ENCODE results near the gene ADCY4.

Gene ADCY4

DNA sequence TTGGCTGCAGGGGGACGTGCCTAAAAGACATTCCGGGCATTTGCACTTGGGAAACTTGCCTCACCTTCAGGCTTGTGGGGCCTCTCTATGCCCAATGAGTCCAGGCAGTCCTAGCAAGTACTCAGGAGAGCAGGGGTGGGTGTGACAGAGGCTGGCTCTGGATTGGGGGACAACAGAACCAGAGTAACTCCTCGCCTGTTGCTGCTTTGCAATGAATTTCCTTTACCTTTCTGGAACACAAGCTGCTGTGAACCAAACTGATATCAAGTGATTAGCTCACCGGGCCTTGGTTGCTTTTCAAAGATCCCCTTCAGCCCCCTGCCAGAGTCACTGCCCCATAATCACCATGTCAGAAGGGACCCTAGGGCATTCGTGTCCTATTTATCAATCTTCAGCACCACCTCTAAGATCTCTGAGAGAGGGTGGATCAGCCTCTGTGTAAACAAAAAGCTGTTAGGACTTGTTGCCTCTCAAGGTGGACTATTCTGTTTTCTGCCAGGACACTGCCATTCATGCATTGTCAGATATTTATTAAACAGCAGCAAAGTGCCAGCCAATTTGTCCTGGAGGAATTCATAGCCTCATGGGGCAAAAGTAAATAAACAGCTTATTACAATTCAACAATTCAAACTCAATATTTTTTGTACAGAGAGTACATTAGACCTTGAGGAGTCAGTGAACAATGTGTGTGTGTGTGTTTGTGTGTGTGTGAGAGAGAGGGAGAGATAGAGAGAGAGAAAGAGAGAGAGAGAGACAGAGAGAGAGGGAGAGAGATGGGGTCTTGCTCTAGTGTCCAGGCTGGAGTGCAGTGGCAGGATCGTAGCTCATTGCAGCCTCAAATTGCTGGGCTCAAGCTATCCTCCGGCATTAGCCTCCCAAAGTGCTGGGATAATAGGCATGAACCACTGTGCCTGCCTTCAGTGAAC is 44.4 kb upstream of the ADCY4 start:
- H3K4me3 ChIP-seq (replicated peaks; ENCODE audit: low read depth, low read length): no peak overlapping the region
- no peak for DNase-seq (ENCODE audit: extremely low read depth, insufficient read length)
- no peaks in the 10 kb centered on the region for H3K36me3 ChIP-seq (ENCODE audit: control insufficient read depth, insufficient read depth, low read length)

DNA sequence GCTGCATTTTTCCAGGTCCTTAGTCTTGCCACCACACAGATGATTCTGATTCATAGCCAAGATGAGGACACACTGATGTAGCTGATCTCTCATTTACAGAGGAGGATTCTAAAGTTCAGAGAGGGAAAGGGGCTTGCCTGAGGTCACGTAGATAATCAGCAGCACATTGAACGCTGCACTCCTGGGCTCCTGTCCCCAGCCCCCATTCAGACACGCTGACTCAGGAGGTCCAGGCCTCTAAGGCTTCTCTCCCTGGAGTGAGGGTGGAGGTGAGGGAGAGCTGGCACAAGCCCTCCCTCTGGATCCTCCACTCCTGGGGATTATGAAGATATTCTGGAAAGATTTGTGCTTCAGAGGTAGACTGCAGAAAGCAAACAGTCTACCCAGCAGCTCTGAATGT is 43.5 kb upstream of the ADCY4 start:
- Histone ChIP-seq H3K36me3 (ENCODE audit: control insufficient read depth, insufficient read depth, low read length) (no peaks in the 10 kb centered on the region), H3K4me3 (replicated peaks; ENCODE audit: low read depth, low read length) (no peak overlapping the region), H3K27me3 (replicated peaks; ENCODE audit: control insufficient read depth, insufficient read depth, low read length) (no peaks in the 10 kb centered on the region)
- no peak for DNase-seq (ENCODE audit: extremely low read depth, insufficient read length)
- TF ChIP-seq, protein P1, sequence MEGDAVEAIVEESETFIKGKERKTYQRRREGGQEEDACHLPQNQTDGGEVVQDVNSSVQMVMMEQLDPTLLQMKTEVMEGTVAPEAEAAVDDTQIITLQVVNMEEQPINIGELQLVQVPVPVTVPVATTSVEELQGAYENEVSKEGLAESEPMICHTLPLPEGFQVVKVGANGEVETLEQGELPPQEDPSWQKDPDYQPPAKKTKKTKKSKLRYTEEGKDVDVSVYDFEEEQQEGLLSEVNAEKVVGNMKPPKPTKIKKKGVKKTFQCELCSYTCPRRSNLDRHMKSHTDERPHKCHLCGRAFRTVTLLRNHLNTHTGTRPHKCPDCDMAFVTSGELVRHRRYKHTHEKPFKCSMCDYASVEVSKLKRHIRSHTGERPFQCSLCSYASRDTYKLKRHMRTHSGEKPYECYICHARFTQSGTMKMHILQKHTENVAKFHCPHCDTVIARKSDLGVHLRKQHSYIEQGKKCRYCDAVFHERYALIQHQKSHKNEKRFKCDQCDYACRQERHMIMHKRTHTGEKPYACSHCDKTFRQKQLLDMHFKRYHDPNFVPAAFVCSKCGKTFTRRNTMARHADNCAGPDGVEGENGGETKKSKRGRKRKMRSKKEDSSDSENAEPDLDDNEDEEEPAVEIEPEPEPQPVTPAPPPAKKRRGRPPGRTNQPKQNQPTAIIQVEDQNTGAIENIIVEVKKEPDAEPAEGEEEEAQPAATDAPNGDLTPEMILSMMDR (IDR thresholded peaks at IDR 0.05; ENCODE audit: insufficient read depth, low read length, poor library complexity, severe bottlenecking): no peak

More for the DNA sequence above, 44.4 kb upstream of the ADCY4 start:
- no peaks in the 10 kb centered on the region for H3K27me3 ChIP-seq (replicated peaks; ENCODE audit: control insufficient read depth, insufficient read depth, low read length)
- TF ChIP-seq, protein P1 (IDR thresholded peaks at IDR 0.05; ENCODE audit: insufficient read depth, low read length, poor library complexity, severe bottlenecking): no peak

DNA sequence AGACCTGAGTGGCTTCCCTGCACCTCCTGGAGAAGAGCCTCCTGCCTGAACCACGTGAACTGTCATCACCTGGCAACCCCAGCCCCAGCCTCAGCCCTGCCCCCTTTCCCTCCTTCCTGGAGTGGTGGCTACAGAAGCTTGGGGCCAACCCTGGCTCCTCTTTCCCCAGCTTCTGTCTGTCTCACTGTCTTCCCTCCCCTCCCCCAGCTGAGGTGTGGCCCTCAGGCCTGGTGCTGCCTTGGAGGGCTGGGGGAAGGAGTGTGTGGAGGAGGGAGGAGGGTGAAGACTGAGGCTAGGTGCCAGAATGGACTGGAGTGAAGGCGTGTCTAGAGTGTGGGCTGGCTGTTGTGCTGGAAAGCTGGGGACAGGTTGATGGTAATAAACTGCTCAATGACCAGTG is 42.8 kb upstream of the ADCY4 start:
- TF ChIP-seq, protein P1 (IDR thresholded peaks at IDR 0.05; ENCODE audit: insufficient read depth, low read length, poor library complexity, severe bottlenecking): no peak
- no peak for DNase-seq (ENCODE audit: extremely low read depth, insufficient read length)
- Histone ChIP-seq H3K36me3 (ENCODE audit: control insufficient read depth, insufficient read depth, low read length) (no peaks in the 10 kb centered on the region), H3K27me3 (replicated peaks; ENCODE audit: control insufficient read depth, insufficient read depth, low read length) (no peaks in the 10 kb centered on the region), H3K4me3 (replicated peaks; ENCODE audit: low read depth, low read length) (no peak overlapping the region)

DNA sequence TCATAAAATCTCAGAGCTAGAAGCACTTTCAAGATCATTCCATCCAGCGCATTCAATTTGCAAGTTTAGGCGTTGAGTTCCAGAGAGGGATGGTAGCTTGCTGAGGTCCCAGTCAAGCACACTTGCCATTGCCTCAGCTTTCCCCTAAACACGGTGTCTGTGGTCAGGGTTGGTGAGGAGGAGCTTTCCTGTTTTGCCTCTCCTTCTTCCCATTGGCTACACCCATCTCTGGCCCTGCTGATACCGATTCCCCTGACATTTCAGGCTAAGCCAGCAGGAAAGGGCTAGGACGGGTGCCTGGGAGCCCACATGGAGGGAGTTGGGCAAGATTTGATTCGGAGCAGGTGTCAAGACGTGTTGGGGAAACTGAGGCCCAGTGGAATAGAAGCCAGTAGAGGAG is 42.3 kb upstream of the ADCY4 start:
- Histone ChIP-seq H3K4me3 (replicated peaks; ENCODE audit: low read depth, low read length) (no peak overlapping the region), H3K36me3 (ENCODE audit: control insufficient read depth, insufficient read depth, low read length) (no peaks in the 10 kb centered on the region), H3K27me3 (replicated peaks; ENCODE audit: control insufficient read depth, insufficient read depth, low read length) (no peaks in the 10 kb centered on the region)
- DNase-seq (ENCODE audit: extremely low read depth, insufficient read length): no peak
- TF ChIP-seq, protein P1 (IDR thresholded peaks at IDR 0.05; ENCODE audit: insufficient read depth, low read length, poor library complexity, severe bottlenecking): no peak

DNA sequence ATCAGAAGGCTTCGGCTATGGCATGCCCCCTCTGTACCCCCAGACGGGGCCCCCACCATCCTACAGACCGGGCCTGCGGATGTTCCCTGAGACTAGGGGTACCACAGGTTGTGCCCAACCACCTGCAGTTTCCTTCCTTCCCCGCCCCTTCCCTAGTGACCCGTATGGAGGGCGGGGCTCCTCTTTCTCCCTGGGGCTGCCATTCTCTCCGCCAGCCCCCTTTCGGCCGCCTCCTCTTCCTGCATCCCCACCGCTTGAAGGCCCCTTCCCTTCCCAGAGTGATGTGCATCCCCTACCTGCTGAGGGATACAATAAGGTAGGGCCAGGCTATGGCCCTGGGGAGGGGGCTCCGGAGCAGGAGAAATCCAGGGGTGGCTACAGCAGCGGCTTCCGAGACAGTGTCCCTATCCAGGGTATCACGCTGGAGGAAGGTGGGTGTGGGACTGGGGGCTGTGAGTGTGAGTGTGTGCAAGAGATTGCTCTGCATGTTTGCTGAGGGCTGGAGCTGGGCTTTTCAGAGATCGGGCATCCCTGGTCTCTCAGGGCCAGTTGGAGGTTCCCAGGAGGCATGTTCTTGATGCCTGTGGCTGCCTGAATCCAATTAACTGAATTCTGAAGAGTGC is 41.7 kb upstream of the ADCY4 start:
- Histone ChIP-seq H3K27me3 (replicated peaks; ENCODE audit: control insufficient read depth, insufficient read depth, low read length) (no peaks in the 10 kb centered on the region), H3K4me3 (replicated peaks; ENCODE audit: low read depth, low read length) (no peak overlapping the region), H3K36me3 (ENCODE audit: control insufficient read depth, insufficient read depth, low read length) (no peaks in the 10 kb centered on the region)
- TF ChIP-seq, protein P1 (IDR thresholded peaks at IDR 0.05; ENCODE audit: insufficient read depth, low read length, poor library complexity, severe bottlenecking): no peak
- DNase-seq (ENCODE audit: extremely low read depth, insufficient read length): no peak

Measured in GM06990 (cell line).